Transverse colon (tissue), 4 donors: Measurements from ENCODE around the gene GRIP1. TPM values are rescaled to one million over a fixed set of nuclear protein-coding genes. Genes with fewer than 3 reads are reported as not detected.
"Not testable (repeated sequence)": the region's sequence is repeated elsewhere in the genome, so short reads cannot be mapped to it uniquely, and the experiment has no call there.

Experiments
- DNase-seq: peaks from one replicate; pipeline ENCODE4 v3.0.0-alpha.2; 2019
- H3K27ac ChIP-seq, 4 donors: fragments of 200-600 bp; sonication (generic); 2 replicates each; pipeline ENCODE4 v1.5.1; 2016 to 2018; ENCODE audit warnings: inconsistent platforms in 4 of 4
- H3K27me3 ChIP-seq: fragments of 200-600 bp; sonication (generic); 2 replicates; pipeline ENCODE4 v1.5.1; 2017; ENCODE audit warnings: inconsistent platforms
- H3K36me3 ChIP-seq, 4 donors: fragments of 200-600 bp; sonication (generic); 2 replicates each; pipeline ENCODE4 v1.5.1; 2017 to 2019; ENCODE audit warnings: inconsistent platforms in 4 of 4
- H3K4me1 ChIP-seq, 4 donors: fragments of 200-600 bp; sonication (generic); 2 replicates each; pipeline ENCODE4 v1.5.1; 2017 to 2020; ENCODE audit warnings: inconsistent platforms in 4 of 4
- H3K4me3 ChIP-seq, 4 donors: fragments of 200-600 bp; sonication (generic); 1 replicate in 1 of 4; 2 replicates in 3 of 4; pipeline versions ENCODE4 v1.5.1 to v1.6.1; 2017 to 2019; ENCODE audit warnings: inconsistent platforms in 4 of 4
- H3K9me3 ChIP-seq, 2 donors: fragments of 200-600 bp; sonication (generic); 2 replicates each; pipeline ENCODE4 v1.5.1; 2017 to 2019; ENCODE audit warnings: inconsistent platforms in 2 of 2
- CTCF ChIP-seq, 5 experiments: fragments of 200-600 bp in 3 of 5; fragments of 450-650 bp in 2 of 5; sonication (generic) in 3 of 5; IDR thresholded peaks; 1 replicate in 2 of 5; 2 replicates in 3 of 5; pipeline ENCODE4 v1.5.1; 2016 to 2017; ENCODE audit warnings: antibody characterized with exemption in 5 of 5, inconsistent platforms in 3 of 5, mild to moderate bottlenecking in 2 of 5, moderate library complexity in 1 of 5
- EP300 ChIP-seq: sonication (generic); formaldehyde crosslinking; IDR thresholded peaks from one replicate; pipeline ENCODE4 v1.6.1; 2017; ENCODE audit warnings: antibody characterized with exemption, low read depth
- POLR2A ChIP-seq: fragments of 450-650 bp; IDR thresholded peaks from one replicate; pipeline ENCODE4 v1.6.1; 2016; ENCODE audit warnings: antibody characterized with exemption, mild to moderate bottlenecking, moderate library complexity
- POLR2AphosphoS5 ChIP-seq, 3 donors: sonication (generic); formaldehyde crosslinking; IDR thresholded peaks; one replicate each; pipeline ENCODE4 v1.6.1; 2016; ENCODE audit warnings: antibody characterized with exemption in 3 of 3
- WGBS, 2 donors: methylation state at CpG; one replicate each; pipeline ENCODE4 v1.1.5; 2018; ENCODE audit warnings: low coverage in 1 of 2; 5-methylcytosine and 5-hydroxymethylcytosine counted together
- in situ Hi-C, 4 donors: fragments of 200-750 bp; cut with MboI; loops; one replicate each; pipeline versions ENCODE4 v1.15.0 to v1.15.1; 2017; ENCODE audit warnings: low sequenced_read_pairs in 3 of 4, low pct_ligation_motif_present in 1 of 4, low pct_unique_long_range_greater_than_20kb in 1 of 4
- intact Hi-C: fragments of 100-400 bp; cut with DNase I; formaldehyde crosslinking; loops from one replicate; pipeline ENCODE4 v1.15.1; 2023; ENCODE audit warnings: low total_unique reads
- total RNA-seq, 4 donors: library from RNA; depleted of rRNA; stranded (reverse); fragments of >200 nt; gene quantifications; one replicate each; pipeline ENCODE4 v1.1.0, GENCODE V29; 2016

GRIP1 gene
- total RNA-seq, 4 donors from 2014 or later = 4.4 to 9.0 (median 8.2) TPM

- no peaks in the 10 kb centered on the region for H3K4me1 ChIP-seq
- no peak overlapping the region for H3K4me3 ChIP-seq
- H3K27me3 ChIP-seq = no peaks in the 10 kb centered on the region
- WGBS, 2 donors = 63 to 78% methylated on average over 5 of the region's 5 CpGs
- in situ Hi-C loops = loop anchor here in 1 of 4 donors (25.0 kb wide), 1 partner anchor 91 kb away; no protein-coding TSS in a partner anchor
- no peak for TF ChIP-seq EP300
- no peak for TF ChIP-seq CTCF (IDR thresholded peaks at IDR 0.05)
- no peak for TF ChIP-seq POLR2A
- no peak for TF ChIP-seq POLR2AphosphoS5 (IDR thresholded peaks at IDR 0.05)
- H3K9me3 ChIP-seq = no peaks in the 10 kb centered on the region
- H3K27ac ChIP-seq = no peak overlapping the region
- intact Hi-C loops = no loop called here
- H3K36me3 ChIP-seq = no peaks in the 10 kb centered on the region
- DNase-seq = no peak
Measured at GRCh38 chr12:66502911-66503310, 176.0 kb downstream of the GRIP1 start.

- intact Hi-C loops = no loop called here
- in situ Hi-C loops = loop anchor here in 1 of 4 donors (25.0 kb wide), 1 partner anchor 89 kb away; no protein-coding TSS in a partner anchor
- Histone ChIP-seq H3K27ac (no peak overlapping the region), H3K36me3 (no peaks in the 10 kb centered on the region), H3K9me3 (no peaks in the 10 kb centered on the region), H3K4me3 (no peak overlapping the region), H3K4me1 (no peaks in the 10 kb centered on the region), H3K27me3 (no peaks in the 10 kb centered on the region)
- 74 to 80% methylated on average over 1 of the region's 1 CpG for WGBS, 2 donors
- no peak for TF ChIP-seq POLR2A
- TF ChIP-seq EP300 = no peak
- no peak for TF ChIP-seq POLR2AphosphoS5 (IDR thresholded peaks at IDR 0.05)
- no peak for TF ChIP-seq CTCF (IDR thresholded peaks at IDR 0.05)
- no peak for DNase-seq
Measured at GRCh38 chr12:66500841-66501240, 178.0 kb downstream of the GRIP1 start.

GRCh38 chr12:66500091-66500490 is 178.8 kb downstream of the GRIP1 start:
- Histone ChIP-seq H3K27ac (no peak overlapping the region), H3K4me1 (no peaks in the 10 kb centered on the region), H3K4me3 (no peak overlapping the region), H3K9me3 (no peaks in the 10 kb centered on the region), H3K27me3 (no peaks in the 10 kb centered on the region), H3K36me3 (no peaks in the 10 kb centered on the region)
- no peak for TF ChIP-seq POLR2A
- no peak for TF ChIP-seq EP300
- TF ChIP-seq CTCF (IDR thresholded peaks at IDR 0.05) = no peak
- TF ChIP-seq POLR2AphosphoS5 (IDR thresholded peaks at IDR 0.05) = no peak
- intact Hi-C loops (no loop called here), in situ Hi-C loops (loop anchor here in 1 of 4 donors (25.0 kb wide), 1 partner anchor 88 kb away; no protein-coding TSS in a partner anchor)
- 83% methylated on average over 3 of the region's 3 CpGs for WGBS, 2 donors
- DNase-seq = no peak

GRCh38 chr12:66499000-66499399 is 179.9 kb downstream of the GRIP1 start:
- in situ Hi-C loops (no loop called here), intact Hi-C loops (no loop called here)
- TF ChIP-seq EP300 = no peak
- TF ChIP-seq POLR2A = no peak
- no peak for TF ChIP-seq CTCF (IDR thresholded peaks at IDR 0.05)
- TF ChIP-seq POLR2AphosphoS5 (IDR thresholded peaks at IDR 0.05) = no peak
- Histone ChIP-seq H3K9me3 (no peaks in the 10 kb centered on the region), H3K27me3 (no peaks in the 10 kb centered on the region), H3K36me3 (no peaks in the 10 kb centered on the region), H3K4me3 (no peak overlapping the region), H3K27ac (no peak overlapping the region), H3K4me1 (no peaks in the 10 kb centered on the region)
- no peak for DNase-seq

- DNase-seq, H3K27me3 ChIP-seq, H3K9me3 ChIP-seq, H3K4me1 ChIP-seq, in situ Hi-C loops, H3K4me3 ChIP-seq, H3K27ac ChIP-seq, H3K36me3 ChIP-seq, intact Hi-C loops: not testable (repeated sequence)
- WGBS, 2 donors = 14 to 76% methylated on average over 1 to 6 of the region's 6 CpGs
Measured at GRCh38 chr12:66498059-66498458, 180.8 kb downstream of the GRIP1 start.
